Natural killer cell (primary cell): ENCODE data around the gene INPP5K. TPM values are rescaled to one million over a fixed set of nuclear protein-coding genes. Genes with fewer than 3 reads are reported as not detected.

Experiments
- ATAC-seq, 3 donors: fragments of 150-1000 bp in 2 of 3; fragments of 200-7000 bp in 1 of 3; cut with Tn5 transposase; 1 replicate in 1 of 3; 2 replicates in 2 of 3; pipeline ENCODE4 v1.10.0; 2021; ENCODE audit warnings: mild to moderate bottlenecking in 2 of 3, moderate library complexity in 2 of 3
- DNase-seq, 2 donors: peaks; one replicate each; pipeline versions ENCODE4 v3.0.0 to v3.0.0-alpha.2; 2013 to 2021; ENCODE audit warnings: mixed read lengths in 1 of 2
- H3K27ac ChIP-seq: one replicate; pipeline ENCODE4 v1.5.1; 2013; ENCODE audit warnings: mild to moderate bottlenecking, low read length
- H3K27me3 ChIP-seq: one replicate; pipeline ENCODE4 v1.6.1; 2013; ENCODE audit warnings: low read length; ENCODE audit not compliant: control insufficient read depth, insufficient read depth
- H3K36me3 ChIP-seq: one replicate; pipeline ENCODE4 v1.6.1; 2013; ENCODE audit warnings: low read length; ENCODE audit not compliant: control insufficient read depth, insufficient read depth
- H3K4me1 ChIP-seq: one replicate; pipeline ENCODE4 v1.6.1; 2013; ENCODE audit warnings: low read length; ENCODE audit not compliant: control insufficient read depth, insufficient read depth
- H3K4me3 ChIP-seq: one replicate; pipeline ENCODE4 v1.5.1; 2013; ENCODE audit warnings: low read length
- H3K9me3 ChIP-seq: one replicate; pipeline ENCODE4 v1.6.1; 2013; ENCODE audit warnings: low read length; ENCODE audit not compliant: control insufficient read depth, insufficient read depth
- H3K27ac Mint-ChIP-seq, 2 donors: one replicate each; pipeline ENCODE4 v1.8.0; 2022; ENCODE audit warnings: mild to moderate bottlenecking in 2 of 2, mixed read lengths in 2 of 2, moderate library complexity in 1 of 2
- H3K27me3 Mint-ChIP-seq, 2 donors: one replicate each; pipeline ENCODE4 v1.8.0; 2022; ENCODE audit warnings: low read depth in 2 of 2, mixed read lengths in 2 of 2
- H3K36me3 Mint-ChIP-seq: one replicate; pipeline ENCODE4 v1.8.0; 2022; ENCODE audit warnings: mixed read lengths
- H3K4me1 Mint-ChIP-seq, 2 donors: one replicate each; pipeline ENCODE4 v1.8.0; 2022; ENCODE audit warnings: mixed read lengths in 2 of 2
- H3K4me3 Mint-ChIP-seq: one replicate; pipeline ENCODE4 v1.8.0; 2022; ENCODE audit warnings: mild to moderate bottlenecking, moderate library complexity, mixed read lengths
- H3K9me3 Mint-ChIP-seq, 2 donors: one replicate each; pipeline ENCODE4 v1.8.0; 2022; ENCODE audit warnings: mixed read lengths in 2 of 2
- WGBS: methylation state at CpG from one replicate; pipeline ENCODE4 v1.1.7; 2013; ENCODE audit warnings: missing lambda C conversion rate; ENCODE audit not compliant: insufficient coverage; 5-methylcytosine and 5-hydroxymethylcytosine counted together
- intact Hi-C: fragments of 100-400 bp; cut with micrococcal nuclease; formaldehyde crosslinking; loops from one replicate; pipeline ENCODE4 v1.14.2; 2022
- total RNA-seq, 4 donors: library from RNA; stranded (reverse); fragments of 120-200 nt in 1 of 4; gene quantifications; one replicate each; pipeline versions ENCODE4 v1.2.3 to v1.2.4, GENCODE V29; 2013 to 2022
- TF ChIP-seq, protein P1 (sequence below): fragments of 200-600 bp; IDR thresholded peaks from one replicate; pipeline ENCODE4 v1.8.0; 2022; ENCODE audit warnings: antibody characterized with exemption

The INPP5K gene
- total RNA-seq, 3 donors from 2014 or later (not counting 1 experiment from before 2014, with no cell fraction given) = 278 to 317 (median 292) TPM

DNA sequence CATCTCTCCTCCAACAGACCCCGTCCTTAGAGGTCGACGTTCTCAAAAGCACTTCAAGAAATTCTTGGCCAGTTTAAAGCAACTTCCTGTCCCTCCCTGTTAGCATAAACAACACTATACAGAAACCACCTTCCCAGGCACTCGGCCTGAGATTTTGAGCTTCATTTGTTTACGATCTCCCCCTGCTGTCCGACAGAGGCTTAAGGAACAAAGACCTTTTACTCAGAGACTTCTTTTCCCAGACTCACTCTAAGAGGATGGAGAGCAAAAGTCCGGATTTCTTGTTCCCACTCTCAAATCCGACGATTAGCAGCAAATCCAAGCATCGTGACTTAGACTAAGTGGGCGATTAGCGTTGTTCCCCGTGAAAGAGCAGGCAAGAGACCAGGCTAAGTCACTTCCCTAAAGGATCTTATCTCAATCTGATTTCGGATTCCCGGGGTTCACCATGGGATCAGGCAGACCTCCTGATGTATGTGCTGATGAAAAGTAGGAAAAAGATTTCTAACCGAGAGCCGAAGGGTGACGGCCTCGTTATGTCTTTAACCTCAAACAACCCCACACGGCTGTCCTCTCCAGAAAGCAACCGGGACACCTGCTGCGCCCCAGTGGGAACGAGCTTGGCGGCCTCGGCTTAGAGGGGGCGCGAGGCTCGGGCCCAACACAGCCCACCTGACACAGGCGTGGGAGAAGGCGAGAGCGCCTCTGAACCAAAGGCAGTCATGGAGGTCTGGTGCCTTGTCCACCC lies 598 bp downstream of the INPP5K start:
- Histone ChIP-seq H3K4me3 (peak overlapping the region; percentile 58), H3K27ac (peak overlapping the region; percentile 69), H3K36me3 (peaks cover 20% of the 10 kb centered on the region), H3K27me3 (no peaks in the 10 kb centered on the region), H3K4me1 (peaks cover 25% of the 10 kb centered on the region), H3K9me3 (no peaks in the 10 kb centered on the region)
- WGBS = under 1% methylated on average over 31 of the region's 31 CpGs
- Mint-ChIP-seq H3K27ac (peak overlapping the region; percentile 89 to 94), H3K9me3 (no peaks in the 10 kb centered on the region), H3K36me3 (no peaks in the 10 kb centered on the region), H3K27me3 (no peaks in the 10 kb centered on the region), H3K4me3 (peak overlapping the region; percentile 95), H3K4me1 (peaks cover 11 to 23% of the 10 kb centered on the region in 2 donors)
- DNase-seq (peak; percentile 38 to 86), ATAC-seq (peak; percentile 30 to 41 (median 37))
- intact Hi-C loops = loop anchor here (1.0 to 5.0 kb wide), 4 partner anchors 46 to 151 kb away; partner anchors contain the start of genes CRK, PITPNA and SLC43A2
- TF ChIP-seq, protein P1, sequence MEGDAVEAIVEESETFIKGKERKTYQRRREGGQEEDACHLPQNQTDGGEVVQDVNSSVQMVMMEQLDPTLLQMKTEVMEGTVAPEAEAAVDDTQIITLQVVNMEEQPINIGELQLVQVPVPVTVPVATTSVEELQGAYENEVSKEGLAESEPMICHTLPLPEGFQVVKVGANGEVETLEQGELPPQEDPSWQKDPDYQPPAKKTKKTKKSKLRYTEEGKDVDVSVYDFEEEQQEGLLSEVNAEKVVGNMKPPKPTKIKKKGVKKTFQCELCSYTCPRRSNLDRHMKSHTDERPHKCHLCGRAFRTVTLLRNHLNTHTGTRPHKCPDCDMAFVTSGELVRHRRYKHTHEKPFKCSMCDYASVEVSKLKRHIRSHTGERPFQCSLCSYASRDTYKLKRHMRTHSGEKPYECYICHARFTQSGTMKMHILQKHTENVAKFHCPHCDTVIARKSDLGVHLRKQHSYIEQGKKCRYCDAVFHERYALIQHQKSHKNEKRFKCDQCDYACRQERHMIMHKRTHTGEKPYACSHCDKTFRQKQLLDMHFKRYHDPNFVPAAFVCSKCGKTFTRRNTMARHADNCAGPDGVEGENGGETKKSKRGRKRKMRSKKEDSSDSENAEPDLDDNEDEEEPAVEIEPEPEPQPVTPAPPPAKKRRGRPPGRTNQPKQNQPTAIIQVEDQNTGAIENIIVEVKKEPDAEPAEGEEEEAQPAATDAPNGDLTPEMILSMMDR = peak; percentile 58

DNA sequence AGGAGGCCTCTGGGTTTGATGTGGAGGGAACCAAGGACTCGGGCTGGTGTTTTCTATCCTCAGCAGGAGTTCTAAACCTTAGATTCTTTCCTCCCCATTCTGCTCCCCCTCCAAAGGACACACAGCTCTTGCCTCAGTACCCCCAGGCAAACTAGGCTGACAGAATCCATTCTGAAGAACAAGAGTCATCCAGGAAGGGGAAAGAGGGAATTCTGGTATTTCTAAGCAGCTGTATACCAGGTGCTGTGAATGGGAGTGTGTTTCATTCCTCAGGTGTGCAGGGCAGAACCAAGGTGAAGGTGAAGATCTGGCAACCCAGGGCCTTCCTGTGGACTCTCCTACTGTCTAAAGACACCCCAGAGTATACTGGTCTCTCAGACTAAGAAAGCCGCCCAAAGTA lies 4.1 kb downstream of the INPP5K start:
- Mint-ChIP-seq H3K9me3 (no peaks in the 10 kb centered on the region), H3K27me3 (no peaks in the 10 kb centered on the region), H3K4me3 (no peak overlapping the region), H3K4me1 (peaks cover 11 to 30% of the 10 kb centered on the region in 2 donors), H3K27ac (no peak overlapping the region), H3K36me3 (no peaks in the 10 kb centered on the region)
- intact Hi-C loops = no loop called here
- ATAC-seq (no peak), DNase-seq (no peak)
- Histone ChIP-seq H3K9me3 (no peaks in the 10 kb centered on the region), H3K27me3 (no peaks in the 10 kb centered on the region), H3K4me1 (peaks cover 22% of the 10 kb centered on the region), H3K27ac (no peak overlapping the region), H3K36me3 (peaks cover 44% of the 10 kb centered on the region), H3K4me3 (no peak overlapping the region)
- TF ChIP-seq, protein P1 = no peak
- 82% methylated on average over 1 of the region's 2 CpGs for WGBS

DNA sequence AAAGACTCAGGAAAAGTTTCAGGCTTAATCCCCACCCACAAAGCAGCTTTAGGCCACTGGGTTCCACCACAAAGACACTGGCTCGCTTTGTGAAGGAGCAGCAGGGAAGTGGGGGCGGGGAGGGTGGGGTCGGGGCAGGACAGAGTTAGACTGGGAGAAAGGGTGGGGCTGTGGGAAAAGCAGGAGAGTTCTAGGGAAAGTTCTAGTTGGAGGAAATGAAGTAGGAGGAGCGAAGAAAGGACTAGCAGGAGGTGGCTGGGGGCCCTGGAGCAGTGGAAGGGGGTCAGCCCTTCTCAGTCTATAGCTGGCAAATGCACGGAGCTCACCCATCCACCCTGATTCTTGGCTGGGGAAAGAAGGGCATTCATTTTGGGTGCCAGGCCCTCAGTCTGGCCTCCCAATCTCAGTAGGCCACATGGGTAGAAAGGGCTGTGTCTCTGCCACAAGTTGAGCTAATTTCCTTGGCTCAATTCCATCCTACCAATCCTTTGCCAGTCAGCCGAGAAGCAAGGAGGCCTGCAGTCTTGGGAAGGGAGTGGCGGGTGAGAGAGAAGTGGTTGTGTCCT lies 4.6 kb downstream of the INPP5K start:
- peaks cover 17% of the 10 kb centered on the region for H3K4me1 ChIP-seq
- no peak overlapping the region for H3K27ac ChIP-seq
- WGBS = 92% methylated on average over 5 of the region's 7 CpGs
- no peaks in the 10 kb centered on the region for H3K9me3 ChIP-seq
- H3K9me3 Mint-ChIP-seq = no peaks in the 10 kb centered on the region
- TF ChIP-seq, protein P1 = no peak
- H3K4me3 Mint-ChIP-seq = no peak overlapping the region
- no peaks in the 10 kb centered on the region for H3K27me3 ChIP-seq
- peaks cover 11 to 30% of the 10 kb centered on the region in 2 donors for H3K4me1 Mint-ChIP-seq
- no peaks in the 10 kb centered on the region for H3K36me3 Mint-ChIP-seq
- H3K4me3 ChIP-seq = no peak overlapping the region
- no peak for ATAC-seq
- intact Hi-C loops = no loop called here
- H3K36me3 ChIP-seq = peaks cover 48% of the 10 kb centered on the region
- H3K27me3 Mint-ChIP-seq = no peaks in the 10 kb centered on the region
- H3K27ac Mint-ChIP-seq = no peak overlapping the region
- no peak for DNase-seq
